Tibial nerve (tissue), 3 donors: ENCODE results near the gene PRKAR1B.

Experiments
- CTCF ChIP-seq, 5 experiments: fragments of 200-600 bp in 3 of 5; fragments of 450-650 bp in 2 of 5; sonication (generic) in 3 of 5; IDR thresholded peaks; one replicate each; pipeline ENCODE4 v1.5.1; 2016 to 2019; ENCODE audit warnings: antibody characterized with exemption in 5 of 5, mild to moderate bottlenecking in 3 of 5, moderate library complexity in 2 of 5
- POLR2A ChIP-seq, 2 donors: fragments of 450-650 bp; IDR thresholded peaks; one replicate each; pipeline ENCODE4 v1.6.1; 2017; ENCODE audit warnings: antibody characterized with exemption in 2 of 2, mild to moderate bottlenecking in 2 of 2, moderate library complexity in 2 of 2

GRCh38 chr7:683526-684205 lies 43.4 kb downstream of the PRKAR1B start:
- no peak for TF ChIP-seq CTCF (IDR thresholded peaks at IDR 0.05)
- no peak for TF ChIP-seq POLR2A (IDR thresholded peaks at IDR 0.05)
